Stimulated activated CD4-positive, alpha-beta T cell treated with anti-CD3 and anti-CD28 coated beads, Interleukin-12 subunit alpha, Interleukin-12 subunit beta, amount 100 ng/mL, for 4 hours (primary cell): ENCODE data around the gene NPAS3.

Source experiments
- DNase-seq: peaks from one replicate; pipeline ENCODE4 v3.0.0-alpha.2; 2020

The NPAS3 gene

DNA sequence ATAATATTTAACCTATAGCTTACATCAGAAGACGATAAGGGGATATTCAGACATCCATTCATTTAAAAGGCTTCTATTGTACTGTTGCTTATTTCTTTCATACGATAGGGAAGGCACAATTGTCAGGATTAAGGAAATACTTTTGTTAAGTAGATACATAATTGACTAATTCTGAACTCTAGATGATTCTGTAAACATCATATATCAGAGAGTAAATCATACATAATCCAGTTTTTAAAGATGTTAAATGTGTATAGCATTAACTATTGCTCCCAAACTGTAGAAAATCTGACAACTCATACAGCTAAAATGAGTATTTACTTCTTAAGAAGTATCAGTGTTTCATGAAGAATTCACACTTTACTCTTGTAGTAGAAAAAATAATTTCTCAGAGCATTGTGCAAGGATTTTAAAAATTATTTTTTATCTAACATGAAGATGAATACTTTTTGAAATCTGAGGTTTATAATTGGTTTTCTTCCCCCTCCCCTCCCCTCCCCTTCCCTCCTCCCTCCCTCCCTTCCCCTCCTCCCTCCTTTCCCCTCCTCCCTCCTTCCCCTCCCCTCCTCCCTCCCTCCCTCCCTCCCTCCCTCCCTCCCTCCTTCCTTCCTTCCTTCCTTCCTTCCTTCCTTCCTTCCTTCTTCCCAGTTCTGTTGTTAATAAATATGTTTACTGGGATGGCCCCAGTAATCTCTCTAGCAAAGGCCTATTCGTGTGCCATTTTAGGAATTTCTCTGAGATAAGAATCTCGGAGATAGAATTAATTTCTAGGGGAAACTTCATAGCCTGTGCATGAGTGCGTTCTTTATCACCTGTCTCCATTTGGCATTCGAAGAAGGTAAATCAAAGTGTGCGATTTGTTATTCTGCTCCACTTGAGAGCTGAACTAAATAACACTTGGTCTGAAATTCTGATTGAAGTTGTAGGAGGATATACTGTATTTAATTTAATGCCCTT, 2.3 kb downstream of the NPAS3 start:
- no peak for DNase-seq

DNA sequence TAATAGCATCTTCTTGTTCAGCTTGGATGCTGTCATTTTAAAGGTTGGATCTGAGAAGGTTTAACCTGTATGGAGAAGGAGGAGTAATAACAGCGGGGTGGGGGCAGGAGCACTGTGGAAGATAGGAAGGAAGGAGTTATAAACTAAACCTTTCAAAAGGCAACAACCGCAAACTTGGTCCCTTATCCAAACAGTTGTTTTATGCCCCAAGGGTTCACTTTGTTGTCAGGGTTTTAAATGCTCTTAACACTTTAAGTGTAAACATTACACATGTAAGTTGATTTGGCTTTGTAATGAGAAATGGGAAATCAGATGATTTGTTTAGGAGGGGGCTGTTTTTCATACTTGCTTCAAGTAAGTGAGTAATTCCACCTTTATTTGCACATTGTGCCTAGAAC, 3.0 kb downstream of the NPAS3 start:
- DNase-seq = no peak

DNA sequence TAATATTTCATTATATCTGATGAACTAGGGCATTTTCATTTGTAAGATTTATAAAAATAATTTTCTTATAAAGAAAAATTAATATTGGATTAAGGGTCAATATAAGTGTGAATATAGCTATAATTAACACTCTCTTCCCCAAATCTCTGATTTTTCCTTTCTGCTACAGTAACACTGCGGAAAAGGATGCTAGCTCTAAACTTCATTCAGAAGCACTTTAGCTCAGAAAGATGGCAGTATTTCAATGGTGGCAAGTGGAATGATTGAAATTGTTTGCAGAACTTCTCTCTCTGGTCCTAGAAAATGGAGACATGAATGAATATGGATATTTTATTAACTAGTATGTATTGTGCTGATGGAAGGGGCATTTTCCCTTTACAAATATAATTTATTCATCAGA, 8.4 kb downstream of the NPAS3 start:
- no peak for DNase-seq

DNA sequence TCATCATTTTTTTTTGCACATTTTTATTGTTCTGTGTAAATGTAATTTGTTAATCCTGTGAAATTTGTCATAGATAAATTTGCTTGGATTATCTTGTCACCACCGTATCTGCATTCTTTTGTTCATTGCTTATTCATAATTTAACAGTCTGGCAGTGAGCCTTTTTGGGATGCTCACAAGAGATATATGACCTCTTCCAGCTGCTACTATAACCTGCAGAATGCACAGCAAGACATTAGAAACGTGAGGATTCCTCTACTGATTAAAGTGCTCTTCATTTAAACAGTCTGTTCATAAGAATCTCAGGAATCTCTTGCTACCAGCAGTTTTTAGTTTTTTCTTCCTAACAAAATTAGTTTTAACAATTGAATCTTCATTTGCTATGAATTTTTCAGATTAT, 9.1 kb downstream of the NPAS3 start:
- no peak for DNase-seq

DNA sequence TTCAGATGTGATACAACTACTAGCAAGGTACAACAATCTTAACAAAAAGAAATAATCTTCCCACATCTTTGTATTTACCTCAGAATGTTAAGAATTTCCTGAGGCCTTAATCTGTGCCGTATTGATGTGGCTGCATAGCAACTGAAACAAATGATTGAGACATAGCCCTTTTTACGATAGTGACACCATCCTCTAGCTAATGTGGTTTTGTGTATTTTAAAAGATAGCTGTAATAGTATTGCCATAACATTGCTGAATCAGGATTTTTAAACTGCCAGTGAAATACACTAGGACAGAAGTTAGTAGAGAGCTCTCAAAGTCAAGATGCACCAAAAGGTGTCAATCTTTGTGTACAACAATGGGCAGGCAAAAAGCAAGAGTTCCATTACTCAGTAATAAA, 11.9 kb downstream of the NPAS3 start:
- DNase-seq = no peak

DNA sequence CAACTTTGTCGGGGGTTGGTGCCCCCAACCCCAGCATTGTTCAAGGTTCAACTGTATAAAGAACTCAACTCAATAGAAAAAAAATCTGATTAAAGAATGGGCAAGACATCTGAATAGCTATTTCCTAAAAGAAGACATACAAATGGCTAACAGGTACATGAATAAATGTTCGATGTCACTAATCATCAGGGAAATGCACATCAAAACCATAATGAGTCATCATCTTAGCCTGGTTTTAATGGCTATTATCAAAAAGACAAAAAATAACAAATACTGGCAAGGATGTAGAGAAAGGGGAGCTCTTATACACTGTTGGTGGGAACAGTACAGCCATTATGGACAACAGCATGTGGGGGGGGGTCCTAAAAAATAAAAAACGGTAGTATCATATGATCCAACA, 28.7 kb downstream of the NPAS3 start:
- no peak for DNase-seq

DNA sequence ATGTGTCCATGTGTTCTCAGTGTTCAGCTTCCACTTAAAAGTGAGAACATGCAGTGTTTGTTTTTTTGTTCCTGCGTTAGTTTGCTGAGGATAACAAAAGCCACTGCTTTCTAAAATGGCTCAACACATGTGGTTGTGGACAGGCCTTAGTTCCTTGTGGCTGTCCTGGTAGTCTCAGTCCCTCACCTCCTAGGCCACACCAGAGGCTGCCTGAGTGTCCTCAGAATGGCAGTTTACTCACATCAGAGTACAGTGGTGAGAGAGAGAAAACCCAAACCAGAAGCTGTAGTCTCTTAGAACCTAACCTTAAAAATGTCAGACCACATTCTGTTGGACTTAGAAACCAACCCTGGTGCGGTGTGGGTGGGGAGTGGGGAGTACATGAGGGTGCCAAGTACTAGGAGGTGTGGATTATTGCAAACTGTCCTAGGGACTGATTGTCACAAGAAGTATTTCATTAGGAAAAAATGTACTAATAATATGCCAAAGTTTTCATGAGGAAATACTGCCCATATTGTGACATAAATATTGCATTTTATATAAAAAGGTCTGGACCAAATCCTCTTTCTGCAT, 30.4 kb downstream of the NPAS3 start:
- DNase-seq = no peak

GRCh38 chr14:32977913-32978312, 39.2 kb downstream of the NPAS3 start:
- DNase-seq = no peak

DNA sequence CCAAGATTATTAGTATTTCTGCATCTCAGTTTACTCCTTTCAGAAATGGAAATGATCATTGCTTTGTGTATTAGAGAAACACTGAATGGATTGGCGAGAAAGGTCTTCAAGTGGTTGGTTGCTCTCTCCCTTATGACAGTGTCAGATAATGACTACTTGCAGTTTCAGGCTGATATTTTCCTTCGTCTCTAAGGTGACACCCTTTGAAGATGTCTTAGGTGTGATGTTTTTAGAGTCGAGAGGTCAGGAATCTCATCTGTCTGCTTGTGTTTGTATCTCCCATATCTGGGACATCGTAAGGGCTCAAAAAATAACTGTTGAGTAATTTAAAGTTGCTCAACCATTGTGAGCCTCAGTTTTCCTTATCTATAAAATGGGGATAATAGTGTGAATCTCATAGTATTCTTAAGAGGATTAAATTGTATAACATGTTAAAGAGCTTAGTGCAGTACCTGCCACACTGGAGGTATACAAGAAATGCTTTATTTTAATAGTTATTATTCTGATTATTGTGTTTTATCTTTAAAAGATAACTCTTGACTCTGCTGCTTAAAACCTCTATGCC, 40.1 kb downstream of the NPAS3 start:
- DNase-seq = no peak

- no peak for DNase-seq
These were observed 41.7 kb downstream of the NPAS3 start for GRCh38 chr14:32980178-32980901.

- no peak for DNase-seq
These were observed 42.3 kb downstream of the NPAS3 start for GRCh38 chr14:32980902-32981501.

GRCh38 chr14:32984241-32984930, 45.7 kb downstream of the NPAS3 start:
- no peak for DNase-seq

GRCh38 chr14:32985866-32986265, 47.2 kb downstream of the NPAS3 start:
- no peak for DNase-seq

DNA sequence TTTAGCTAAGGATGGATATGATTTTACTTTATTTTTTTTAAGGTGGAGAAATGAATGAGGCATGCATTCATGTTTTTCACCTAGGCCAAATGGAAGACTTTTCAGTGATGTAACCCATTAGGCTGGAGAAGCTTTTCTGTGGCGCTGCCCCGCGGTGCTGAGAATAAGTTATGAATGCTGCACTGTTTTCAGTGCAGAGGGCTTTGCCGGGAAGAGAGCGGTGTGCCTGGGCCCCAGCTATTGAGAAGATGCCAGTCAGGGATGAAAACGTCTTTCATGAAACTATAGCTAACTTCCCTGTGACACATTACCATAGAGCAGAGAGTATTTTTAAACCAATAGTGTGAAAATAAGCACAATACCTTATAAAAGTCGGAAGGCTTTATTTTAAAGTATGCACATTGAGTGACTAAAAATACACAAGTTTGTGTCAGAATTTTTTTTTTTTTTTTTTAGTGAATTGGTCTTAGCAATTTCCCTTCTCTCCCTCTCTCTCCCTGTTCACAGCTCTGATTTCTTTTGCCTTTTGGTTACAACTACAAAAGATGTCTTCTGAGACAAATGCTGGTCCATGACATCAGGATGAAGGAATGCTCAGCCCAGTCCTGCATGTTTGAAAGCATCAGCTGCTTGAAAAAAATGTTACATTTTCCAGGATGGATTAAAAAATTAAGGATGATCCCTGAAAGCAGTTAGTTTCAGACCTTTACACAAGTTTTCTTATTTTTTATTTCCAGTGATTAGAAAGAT, 48.3 kb downstream of the NPAS3 start:
- no peak for DNase-seq

- no peak for DNase-seq
These were observed 53.0 kb downstream of the NPAS3 start for GRCh38 chr14:32991691-32992090.

DNA sequence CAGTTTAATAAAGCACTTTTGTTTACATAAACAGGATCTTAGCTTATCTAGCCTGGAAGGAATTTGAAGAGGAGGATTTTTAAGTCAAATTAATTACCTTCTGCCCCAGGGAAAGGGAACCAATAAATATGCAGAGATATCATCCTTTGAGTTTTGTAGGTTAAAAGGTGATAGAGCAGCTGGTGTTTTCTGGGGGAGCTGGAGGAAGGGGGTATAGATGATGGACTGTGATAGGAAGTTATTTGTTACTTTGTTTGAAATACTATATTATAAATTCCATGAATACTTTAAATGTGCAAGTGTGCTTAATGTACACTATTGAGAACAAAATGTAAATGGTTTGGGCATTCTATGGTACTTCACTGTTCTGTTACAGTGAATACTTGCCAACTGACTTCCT, 55.2 kb downstream of the NPAS3 start:
- DNase-seq = no peak

DNA sequence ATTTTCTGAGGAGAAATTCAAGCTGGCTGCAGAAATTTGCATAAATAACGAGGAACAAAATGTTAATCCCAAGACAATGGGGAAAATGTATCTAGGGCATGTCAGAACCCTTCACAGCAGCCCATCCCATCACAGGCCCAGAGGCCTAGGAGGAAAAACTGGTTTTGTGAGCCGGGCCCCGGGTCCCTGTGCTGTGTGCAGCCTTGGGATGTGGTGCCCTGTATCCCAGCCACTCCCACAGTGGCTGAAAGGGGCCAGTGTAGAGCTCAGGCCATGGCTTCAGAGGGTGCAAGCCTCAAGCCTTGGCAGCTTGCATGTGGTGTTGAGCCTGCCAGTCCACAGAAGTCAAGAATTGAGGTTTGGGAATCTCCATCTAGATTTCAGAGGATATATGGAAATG, 57.7 kb downstream of the NPAS3 start:
- DNase-seq = no peak

GRCh38 chr14:32998433-32998832, 59.8 kb downstream of the NPAS3 start:
- DNase-seq = no peak

DNA sequence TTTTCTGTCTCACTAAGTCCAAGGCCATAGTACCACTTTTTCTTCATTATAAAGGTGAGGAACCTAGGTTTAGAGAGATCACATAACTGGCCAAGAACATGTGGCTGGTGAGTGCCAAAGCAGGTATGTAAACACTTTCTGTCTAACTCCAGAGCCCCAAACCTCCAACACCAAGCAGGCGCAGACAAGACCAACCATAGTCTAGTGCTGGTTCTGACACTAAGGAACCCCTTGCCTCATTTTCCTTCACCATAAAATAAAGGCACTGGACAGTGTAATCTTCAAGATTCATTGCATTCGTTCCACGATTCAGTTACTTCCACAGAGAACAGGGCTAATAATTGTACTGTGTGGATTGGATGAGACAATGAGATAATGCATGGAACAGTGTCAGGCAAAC, 71.0 kb downstream of the NPAS3 start:
- DNase-seq = no peak

DNA sequence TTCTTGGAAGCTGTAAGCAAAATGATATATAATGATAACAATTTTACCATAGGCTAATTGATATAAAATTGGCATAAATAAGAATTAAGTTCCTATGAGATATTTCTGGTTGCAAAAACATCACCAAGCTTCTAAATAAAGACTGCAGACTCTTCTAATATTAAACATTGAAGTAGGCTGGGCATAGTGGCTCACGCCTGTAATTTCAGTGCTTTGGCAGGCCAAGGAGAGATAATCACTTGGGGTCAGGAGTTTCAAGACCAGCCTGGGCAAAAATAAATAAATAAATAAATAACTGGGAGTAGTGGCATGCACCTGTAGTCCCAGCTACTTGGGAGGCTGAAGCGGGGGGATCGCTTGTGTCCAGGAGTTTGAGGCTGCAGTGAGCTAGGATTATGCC, 71.8 kb downstream of the NPAS3 start:
- DNase-seq = no peak

DNA sequence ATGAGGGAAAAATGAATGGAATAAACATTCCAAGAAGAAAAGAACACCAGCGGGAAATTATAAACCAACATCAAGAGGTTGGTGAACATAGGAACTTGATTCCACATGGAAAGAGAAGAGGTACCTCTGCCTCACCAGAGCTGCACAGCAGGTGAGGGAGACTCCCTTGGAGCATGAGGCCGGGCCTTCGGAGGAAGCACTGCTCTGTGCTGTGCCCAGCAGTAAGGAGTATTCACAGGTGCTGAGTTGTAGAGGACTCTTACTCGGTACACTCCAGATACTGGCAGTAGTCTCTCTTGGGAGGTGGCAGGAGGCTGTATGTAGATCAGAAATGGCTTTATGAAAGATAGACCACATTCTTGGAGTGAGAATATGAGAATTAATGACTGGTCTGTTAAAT, 76.0 kb downstream of the NPAS3 start:
- DNase-seq = no peak

DNA sequence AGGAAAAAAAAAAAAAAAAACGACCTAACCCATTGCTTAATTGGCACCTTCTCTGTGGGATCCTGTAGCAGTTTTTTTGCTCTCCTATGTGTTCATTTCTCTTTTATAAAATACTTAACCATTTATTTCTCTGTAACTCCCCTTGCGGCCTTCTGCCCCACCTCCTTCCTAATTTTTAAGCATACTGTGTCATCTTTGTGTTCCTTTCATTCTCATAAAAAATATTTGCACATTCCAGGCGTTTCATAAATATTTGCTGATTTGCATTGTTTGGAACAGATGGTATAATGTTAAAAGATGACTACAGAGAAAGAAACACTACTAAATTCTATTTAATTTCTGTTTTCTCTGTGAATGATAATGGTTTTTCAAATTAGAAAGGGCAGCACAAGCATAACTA, 77.9 kb downstream of the NPAS3 start:
- no peak for DNase-seq
